T-helper 2 cell (primary cell): ENCODE results near the gene SKA1.

Experiments
- DNase-seq, 5 experiments: peaks; one replicate each; pipeline versions ENCODE4 v3.0.0 to v3.0.0-alpha.2; 2012 to 2022
- total RNA-seq, 2 donors: gene quantifications; one replicate each; lab custom pipeline; 2026; lab: John Stamatoyannopoulos, UW

The SKA1 gene
- 1.6 to 1.8 reads per million in 2 donors for total RNA-seq

DNA sequence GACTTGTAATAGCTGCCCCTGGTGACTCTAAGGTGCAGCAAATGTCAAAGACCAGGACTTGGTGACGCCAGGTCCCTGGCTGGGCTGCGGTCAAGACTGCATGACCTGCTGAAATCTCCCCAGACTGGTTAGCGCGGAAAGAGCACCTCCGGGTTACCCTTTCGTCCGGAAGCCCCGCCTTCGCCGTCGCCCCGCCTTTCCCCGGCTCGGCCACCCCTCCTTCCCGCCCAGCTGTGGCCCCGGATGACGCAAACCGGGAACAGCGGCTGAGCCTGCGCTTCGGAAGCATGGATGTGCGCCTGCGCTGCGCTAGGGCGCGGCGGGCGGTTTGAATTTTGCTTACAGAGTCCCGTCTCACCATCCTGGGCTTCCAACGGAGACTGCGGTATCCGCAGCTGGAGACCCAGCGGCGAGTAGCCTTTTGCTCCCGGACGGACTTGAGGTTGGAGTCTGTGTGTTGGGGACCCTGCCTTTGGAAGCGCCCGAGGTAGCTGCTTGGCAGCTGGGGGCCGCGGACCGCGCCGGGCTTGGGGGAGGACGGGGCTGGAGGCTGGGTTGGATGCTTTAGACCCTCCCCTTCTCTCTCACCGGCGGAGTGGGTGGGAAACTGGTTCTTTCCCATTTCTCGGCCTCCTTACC is at the start of gene SKA1:
Gene SKA1, plus strand, starts transcription at position 294 of the 639 bp plus-strand sequence. CDS start 785 bp downstream, outside the sequence.
- DNase-seq: peak; percentile 84 to 95 (median 87)

DNA sequence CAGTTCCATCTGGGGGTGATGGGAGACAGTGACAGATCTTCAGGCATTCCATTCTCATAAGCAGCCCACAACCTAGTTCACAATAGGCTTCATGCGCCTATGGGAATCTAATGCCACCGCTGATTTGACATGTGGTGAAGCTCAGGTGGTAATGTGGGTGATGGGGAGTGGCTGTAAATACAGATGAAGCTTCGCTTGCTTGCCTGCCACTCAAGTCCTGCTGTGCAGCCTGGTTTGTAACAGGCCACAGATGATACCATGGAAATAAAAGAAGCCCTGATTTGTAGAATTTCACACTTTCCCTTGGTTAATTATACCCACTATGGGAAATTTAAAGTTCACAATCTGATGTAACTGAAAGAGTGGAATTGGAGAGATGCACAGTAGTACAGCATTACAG is 46.9 kb upstream of the SKA1 start:
- no peak for DNase-seq

- DNase-seq: no peak
These were observed 44.7 kb upstream of the SKA1 start for GRCh38 chr18:50330176-50330575.

DNA sequence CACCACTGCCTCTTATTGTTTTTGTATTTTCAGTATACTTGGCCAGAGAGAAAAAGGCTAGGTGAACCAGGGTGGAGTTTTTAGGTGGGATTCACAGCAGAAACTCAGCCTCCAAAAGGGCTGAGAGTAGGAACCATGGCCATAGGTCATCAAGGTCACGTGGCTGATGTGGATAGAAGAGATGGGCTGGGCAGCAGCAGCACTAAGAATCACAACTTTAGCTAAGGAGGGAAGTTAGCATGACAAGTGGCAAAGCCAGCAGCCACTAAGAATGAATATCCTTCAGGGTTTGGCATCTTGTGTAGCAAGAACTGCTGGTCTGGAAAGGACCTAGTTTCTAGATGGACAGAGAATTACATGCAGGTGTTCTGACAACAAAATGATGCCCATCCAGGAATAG is 43.2 kb upstream of the SKA1 start:
- no peak for DNase-seq

GRCh38 chr18:50334546-50335152 is 40.2 kb upstream of the SKA1 start:
- no peak for DNase-seq

DNA sequence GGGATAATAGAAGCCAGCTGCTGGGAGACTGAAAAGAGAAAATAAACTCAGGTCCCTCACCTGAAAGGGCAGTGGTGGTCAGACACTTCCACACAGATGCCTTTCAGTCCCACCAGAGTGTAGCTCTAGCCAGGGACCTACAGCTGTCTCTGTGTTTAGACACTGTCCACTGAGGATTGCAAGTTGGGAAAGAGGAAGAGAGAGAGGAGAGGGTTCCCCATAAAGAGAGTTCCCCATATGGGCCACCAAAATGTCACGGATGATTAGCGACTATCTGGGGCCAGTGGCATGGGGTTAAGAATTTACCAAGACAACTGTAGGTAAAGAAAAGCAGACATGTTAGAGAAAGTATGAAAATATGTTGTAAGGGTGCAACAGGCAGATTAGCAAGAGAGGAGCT is 36.7 kb upstream of the SKA1 start:
- DNase-seq: no peak

DNA sequence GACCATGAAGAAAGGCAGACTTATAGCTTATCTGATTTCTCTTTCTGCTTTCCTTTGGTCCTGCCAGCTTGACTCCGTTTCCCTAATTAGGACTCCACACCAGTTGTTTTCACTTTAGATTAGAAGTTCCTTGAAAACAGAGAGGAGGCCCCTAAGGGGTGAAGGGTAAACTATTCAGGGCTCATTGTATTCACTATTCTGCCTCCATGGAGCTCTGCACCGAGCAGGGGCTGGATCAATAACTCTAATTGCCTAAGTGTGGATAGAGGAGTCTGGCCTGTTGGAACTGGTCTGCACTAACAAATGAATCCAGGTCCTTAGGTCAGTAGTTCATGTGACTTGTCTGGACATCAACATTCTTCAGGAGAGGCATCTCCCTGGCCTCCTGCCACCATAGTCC is 36.1 kb upstream of the SKA1 start:
- no peak for DNase-seq

- DNase-seq: no peak
These were observed 34.8 kb upstream of the SKA1 start for GRCh38 chr18:50340078-50340477.

DNA sequence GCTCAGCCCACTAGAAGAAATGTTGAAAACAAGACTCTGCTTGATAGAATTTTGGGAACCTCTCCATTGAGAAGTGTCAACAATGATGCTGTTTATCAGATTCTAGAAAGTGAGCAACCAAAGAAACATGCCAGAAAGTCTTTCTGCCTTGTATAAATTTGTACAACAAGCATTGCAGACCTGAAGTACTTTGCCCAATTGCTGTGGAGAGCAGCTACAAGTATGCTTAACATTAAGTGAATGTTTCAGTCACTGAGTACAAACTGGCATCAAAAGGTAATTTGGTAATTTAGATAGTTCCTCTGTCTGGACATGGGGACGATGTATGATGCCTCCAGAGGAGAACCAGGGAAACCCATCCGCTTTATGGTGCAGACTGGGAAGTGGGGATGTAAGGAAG is 33.4 kb upstream of the SKA1 start:
- DNase-seq: no peak

DNA sequence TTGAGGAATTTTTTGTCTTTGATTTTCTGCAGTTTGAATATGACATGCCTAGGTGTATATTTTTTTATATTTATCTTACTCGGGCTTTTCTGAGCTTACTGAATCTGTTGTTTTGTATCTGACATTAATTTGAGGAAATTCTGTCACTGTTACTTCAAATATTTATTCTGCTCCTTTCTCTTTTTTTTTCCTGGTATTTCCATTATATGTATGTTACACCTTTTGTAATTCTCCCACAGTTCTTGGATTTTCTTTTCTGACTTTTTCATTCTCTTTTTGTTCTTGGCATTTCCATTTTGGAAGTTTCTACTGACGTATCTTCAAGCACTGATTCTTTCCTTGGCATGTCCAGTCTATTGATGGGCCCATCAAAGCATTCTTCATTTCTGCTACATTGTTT is 24.1 kb upstream of the SKA1 start:
- DNase-seq: no peak

DNA sequence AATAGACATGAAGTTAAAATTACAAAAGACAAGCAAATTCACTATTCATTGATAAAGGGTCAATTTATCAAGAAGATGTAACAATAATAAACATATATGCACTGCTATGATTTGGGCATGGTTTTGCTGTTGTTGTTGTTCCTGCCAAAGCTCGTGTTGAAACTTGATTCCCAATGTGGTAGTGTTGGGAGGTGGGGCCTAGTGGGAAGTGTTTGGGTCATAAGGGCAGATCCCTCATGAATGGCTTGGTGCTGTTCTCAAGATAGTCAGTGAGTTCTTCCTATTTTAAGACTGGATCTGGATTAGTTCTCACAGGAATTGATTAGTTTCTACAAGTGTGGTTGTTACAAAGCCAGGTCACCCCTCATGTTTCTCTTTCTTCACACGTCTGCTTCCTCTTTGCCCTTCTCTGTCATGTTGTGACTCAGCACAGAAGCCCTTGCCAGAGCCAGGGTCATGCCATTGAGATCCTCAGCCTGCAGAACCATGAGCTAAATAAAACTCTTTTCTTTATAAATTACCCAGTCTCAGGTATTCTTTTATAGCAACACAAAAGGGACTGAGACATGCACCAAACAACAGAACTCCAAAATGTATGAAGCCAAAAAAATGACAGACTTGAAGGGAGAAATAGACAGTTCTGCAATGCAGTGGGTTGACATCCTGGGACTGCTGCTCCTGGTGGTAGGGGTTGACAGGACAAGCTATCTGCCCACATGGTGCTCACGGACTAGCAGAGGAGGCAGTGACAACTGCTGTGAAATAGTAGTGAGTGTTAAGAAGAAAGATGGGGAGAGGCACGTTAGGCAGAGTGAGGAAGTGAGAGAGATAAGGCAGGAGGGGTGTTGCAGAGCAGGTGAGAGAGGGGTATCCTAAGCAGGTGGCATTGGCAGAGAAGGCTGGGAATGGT is 18.6 kb upstream of the SKA1 start:
- DNase-seq: peak in 1 of 5 experiments; percentile 73

- no peak for DNase-seq
These were observed 16.0 kb upstream of the SKA1 start for GRCh38 chr18:50358844-50359243.

DNA sequence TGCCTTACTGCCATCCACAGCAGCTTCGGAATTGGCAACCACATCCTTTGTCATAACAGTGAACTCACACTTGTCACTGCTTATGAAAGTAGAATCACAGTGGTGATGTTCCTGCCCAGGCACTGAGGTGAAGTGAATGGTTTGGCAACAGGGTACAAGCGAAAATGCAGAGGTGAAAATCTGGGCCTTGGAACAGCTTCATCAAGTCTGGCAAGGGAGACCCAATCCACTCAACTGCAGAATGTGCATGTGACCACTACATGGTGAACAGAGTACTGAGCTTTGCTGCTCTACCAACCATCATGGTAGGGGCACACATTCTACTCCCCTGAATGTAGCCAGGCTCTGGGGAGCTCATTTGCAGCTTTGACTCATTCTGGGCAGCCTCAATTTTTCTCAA is 15.0 kb upstream of the SKA1 start:
- peak in 1 of 5 experiments; percentile 34 for DNase-seq

- no peak for DNase-seq
These were observed 14.2 kb upstream of the SKA1 start for GRCh38 chr18:50360611-50361010.

DNA sequence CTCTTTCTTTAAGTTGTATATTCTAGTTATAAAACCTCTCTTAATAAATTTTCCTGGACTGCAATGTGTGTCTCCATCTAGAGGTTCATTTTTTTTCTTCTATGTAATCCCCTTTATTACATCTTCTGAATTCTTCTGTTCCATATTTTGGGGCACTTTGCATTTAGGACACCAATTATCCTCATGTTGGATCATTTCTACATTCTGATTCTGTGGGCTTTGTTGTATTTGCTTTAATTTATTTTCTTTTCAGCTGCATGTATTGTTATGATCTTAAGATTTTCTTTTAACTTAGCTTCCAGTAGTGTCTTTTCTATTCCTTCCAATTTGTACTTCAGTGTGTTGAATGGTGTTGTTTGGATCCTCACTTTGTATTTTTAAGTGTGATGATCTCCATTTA is 5.2 kb upstream of the SKA1 start:
- DNase-seq: no peak

- DNase-seq: peak in 1 of 5 experiments; percentile 12
These were observed 2.1 kb upstream of the SKA1 start for GRCh38 chr18:50372743-50373142.

DNA sequence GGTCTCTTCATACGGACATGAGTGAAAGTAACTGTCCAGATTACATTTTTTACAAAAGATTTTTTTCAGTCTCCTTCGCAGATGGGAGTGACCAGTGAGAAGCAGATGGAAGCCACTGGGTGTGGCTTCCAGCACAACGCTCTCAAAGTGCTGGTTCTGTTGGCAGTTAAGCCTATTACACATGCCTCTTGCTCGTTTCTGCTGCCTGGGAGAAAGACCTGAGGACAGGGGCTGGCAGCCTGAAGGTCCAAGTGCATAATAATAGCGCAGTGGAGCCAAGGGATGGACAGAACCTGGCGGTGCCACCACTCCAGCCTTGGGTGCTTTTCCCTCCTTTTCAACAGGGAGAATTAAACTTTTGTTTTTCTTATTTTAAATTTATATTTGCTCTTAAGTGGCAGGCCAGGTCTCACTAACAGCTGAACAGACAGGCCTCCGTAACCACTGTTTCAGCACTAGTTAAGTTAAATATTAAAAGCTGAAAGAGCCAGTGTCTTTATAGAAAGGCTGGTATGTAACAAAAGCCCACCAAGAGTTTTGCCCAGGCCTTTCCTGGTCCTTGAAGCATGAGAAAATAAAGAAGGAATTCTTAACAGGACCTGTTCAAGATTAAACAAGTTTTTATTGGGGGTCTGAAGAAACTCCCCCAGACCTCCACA is 1.2 kb upstream of the SKA1 start:
- DNase-seq: no peak

DNA sequence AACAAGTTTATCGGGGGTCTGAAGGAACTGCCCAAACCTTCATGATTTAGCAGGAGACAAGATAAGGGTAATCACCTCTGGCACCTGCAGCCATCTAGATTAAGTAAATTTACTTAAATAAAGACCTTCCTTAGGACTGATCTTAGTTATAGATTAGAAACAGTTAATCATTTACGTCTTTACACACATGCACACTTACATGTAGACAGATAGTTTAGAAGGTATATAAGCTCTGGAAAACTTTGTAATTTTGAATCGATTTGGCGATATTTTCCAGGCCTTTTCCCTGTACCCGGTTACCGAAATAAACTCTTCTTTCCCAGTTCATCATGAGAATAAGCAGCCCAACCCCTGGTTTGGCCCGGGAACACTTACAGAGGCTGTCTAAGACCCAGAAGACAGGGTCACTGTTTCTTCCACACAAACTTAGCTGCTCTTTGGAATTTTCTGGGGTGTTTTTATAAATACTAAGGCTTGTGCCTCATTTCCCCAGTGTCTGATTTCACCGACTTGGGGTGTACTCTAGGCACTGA is 560 bp upstream of the SKA1 start:
- no peak for DNase-seq

- DNase-seq: no peak
These were observed 2.4 kb downstream of the SKA1 start for GRCh38 chr18:50377061-50377798.

- no peak for DNase-seq
These were observed 14.1 kb downstream of the SKA1 start for GRCh38 chr18:50388988-50389387.

DNA sequence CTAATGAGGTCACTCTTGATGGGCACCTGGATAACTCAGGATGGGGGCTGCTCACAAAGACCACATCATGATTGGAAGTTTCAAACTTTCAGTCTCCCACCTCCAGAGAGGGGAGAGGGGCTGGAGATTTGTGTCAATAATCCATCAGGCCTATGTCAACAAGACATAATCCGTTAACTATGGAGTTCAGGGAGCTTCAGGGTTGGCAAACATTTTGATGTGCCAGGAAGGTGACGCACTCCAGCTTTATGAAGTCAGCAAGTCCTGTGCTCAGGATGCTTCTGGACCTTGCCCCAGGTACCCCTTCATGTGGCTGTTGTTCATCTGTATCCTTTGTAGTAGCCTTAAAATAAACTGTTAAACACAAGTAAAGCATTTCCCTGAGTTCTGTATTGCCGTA is 19.0 kb downstream of the SKA1 start:
- no peak for DNase-seq

DNA sequence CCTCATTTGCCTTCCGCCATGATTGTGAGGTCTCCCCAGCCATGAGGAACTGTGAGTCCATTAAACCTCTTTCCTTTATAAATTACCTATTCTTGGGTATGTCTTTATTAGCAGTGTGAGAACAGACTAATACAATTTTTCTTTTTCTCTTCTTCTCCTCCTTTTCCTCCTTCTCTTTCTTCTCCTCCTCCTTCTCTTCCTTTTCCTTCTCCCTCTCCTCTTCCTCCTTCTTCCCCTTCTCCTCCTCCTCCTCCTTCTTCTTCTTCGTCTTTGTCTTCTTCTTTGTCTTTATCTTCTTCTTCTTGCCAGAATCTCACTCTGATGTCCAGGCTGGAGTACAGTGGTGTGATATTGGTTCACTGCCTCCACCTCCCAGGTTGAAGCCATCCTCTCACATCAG is 20.2 kb downstream of the SKA1 start:
- no peak for DNase-seq
